SK-N-MC (cell line): ENCODE measurements around the gene CTRL.

Experiments used
- EZH2 ChIP-seq: fragments of 200-600 bp; sonication (generic); IDR thresholded peaks from one replicate; pipeline ENCODE4 v1.6.1; 2017; ENCODE audit warnings: antibody characterized with exemption
- POLR2AphosphoS5 ChIP-seq: IDR thresholded peaks from 2 replicates; pipeline ENCODE4 v1.6.1; 2012; ENCODE audit warnings: mild to moderate bottlenecking, low read depth, low read length, borderline replicate concordance

- no peak for TF ChIP-seq POLR2AphosphoS5
- TF ChIP-seq EZH2 = no peak
Measured at GRCh38 chr16:67950335-67950843, 18.7 kb upstream of the CTRL start.
